Metanephros (tissue), 2 donors: ENCODE results near the gene SLC26A4. TPM values are rescaled to one million over a fixed set of nuclear protein-coding genes. Genes with fewer than 3 reads are reported as not detected.

Source experiments
- small RNA-seq: library from RNA; depleted of rRNA; stranded (forward); fragments of <200 nt; gene quantifications from one replicate; pipeline ENCODE3, GENCODE V24; 2014; ENCODE audit warnings: low replicate concordance
- total RNA-seq: library from RNA; depleted of rRNA; stranded (reverse); fragments of >200 nt; gene quantifications from one replicate; pipeline ENCODE4 v1.2.3, GENCODE V29; 2014

SLC26A4 gene
- 3.2 TPM for total RNA-seq

DNA sequence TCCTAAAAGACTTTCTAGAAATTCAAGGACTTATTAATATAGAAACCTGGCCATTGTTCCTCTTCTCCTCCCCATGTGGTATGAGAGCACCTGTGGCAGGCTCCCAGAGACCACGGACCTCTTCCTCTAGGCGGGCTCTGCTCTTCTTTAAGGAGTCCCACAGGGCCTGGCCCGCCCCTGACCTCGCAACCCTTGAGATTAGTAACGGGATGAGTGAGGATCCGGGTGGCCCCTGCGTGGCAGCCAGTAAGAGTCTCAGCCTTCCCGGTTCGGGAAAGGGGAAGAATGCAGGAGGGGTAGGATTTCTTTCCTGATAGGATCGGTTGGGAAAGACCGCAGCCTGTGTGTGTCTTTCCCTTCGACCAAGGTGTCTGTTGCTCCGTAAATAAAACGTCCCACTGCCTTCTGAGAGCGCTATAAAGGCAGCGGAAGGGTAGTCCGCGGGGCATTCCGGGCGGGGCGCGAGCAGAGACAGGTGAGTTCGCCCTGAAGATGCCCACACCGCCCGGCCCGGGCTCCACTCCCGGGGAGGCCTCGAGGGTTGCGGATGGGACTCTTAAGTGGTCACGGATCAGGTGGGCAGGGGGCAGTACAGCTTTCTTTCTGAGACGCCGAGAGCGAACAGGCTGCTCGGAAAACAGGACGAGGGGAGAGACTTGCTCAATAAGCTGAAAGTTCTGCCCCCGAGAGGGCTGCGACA is at the start of gene SLC26A4:
SLC26A4 (plus strand) TSS at position 448 of the 700 bp plus-strand sequence. CDS start 814 bp downstream, outside the sequence.

DNA sequence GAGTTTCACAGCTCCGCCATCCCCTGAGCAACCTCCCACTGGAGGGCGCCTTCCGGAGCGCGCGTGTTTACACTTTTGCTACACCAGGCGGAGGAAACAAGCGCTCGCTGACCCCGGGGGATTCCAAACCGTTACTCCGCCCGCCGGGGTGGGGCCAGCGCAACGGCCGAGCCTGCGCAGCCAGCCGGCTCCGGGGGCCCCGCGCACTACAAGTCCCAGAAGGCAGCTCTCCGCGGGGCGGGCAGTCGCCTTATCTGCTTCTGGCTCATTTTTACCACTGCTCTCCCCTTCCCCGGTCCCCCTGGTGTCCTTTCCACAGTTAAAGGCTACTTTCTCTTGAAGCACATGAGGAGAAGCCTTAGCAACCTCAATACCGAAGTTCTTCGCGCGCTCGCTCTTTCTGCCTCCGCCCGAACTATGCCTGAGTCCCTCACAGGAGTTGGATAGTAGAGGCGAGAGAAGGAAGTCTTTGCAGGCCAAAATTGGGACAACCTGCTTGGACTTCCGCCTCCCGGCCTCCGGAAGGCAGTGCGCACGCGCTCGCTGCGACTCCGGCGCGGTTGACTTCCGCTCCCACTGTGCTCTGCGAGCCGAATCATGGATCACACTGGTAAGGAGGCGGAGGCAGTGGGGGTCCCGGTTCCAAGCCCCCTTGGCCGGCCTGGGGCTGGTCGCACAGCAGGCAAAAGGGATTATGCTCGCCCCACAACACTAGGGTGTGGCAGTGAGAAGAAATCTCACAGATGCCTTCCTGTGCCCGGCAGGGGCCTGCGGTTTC is 83.1 kb downstream of the SLC26A4 start, which contains the start of gene CBLL1:
CBLL1 (plus strand) TSS at position 576 of the 778 bp plus-strand sequence; CDS start at position 598, 22 bp downstream.

Small RNAs within 50 kb of the gene (small RNA-seq; reads per million reads assigned to genes)
- not detected for gene BANF1P5

Other genes starting within 250 kb of the SLC26A4 start
- not detected for gene GPR22, start 190.8 kb upstream of the SLC26A4 start, total RNA-seq
- gene COG5, start 96.9 kb upstream of the SLC26A4 start, total RNA-seq = 64.9 TPM
- gene DUS4L, start 96.9 kb upstream of the SLC26A4 start, total RNA-seq = 12.4 TPM
- gene BCAP29, start 80.6 kb upstream of the SLC26A4 start, total RNA-seq = 42.9 TPM
- gene CBLL1, start 83.3 kb downstream of the SLC26A4 start, total RNA-seq = 19.3 TPM
- gene SLC26A3, start 142.4 kb downstream of the SLC26A4 start, total RNA-seq = not detected
- gene DLD, start 230.4 kb downstream of the SLC26A4 start, total RNA-seq = 74.3 TPM